Measurements from ENCODE around the gene BCDIN3D.
"Not testable (repeated sequence)": the region's sequence is repeated elsewhere in the genome, so short reads cannot be mapped to it uniquely, and the experiment has no call there.

BCDIN3D gene, protein sequence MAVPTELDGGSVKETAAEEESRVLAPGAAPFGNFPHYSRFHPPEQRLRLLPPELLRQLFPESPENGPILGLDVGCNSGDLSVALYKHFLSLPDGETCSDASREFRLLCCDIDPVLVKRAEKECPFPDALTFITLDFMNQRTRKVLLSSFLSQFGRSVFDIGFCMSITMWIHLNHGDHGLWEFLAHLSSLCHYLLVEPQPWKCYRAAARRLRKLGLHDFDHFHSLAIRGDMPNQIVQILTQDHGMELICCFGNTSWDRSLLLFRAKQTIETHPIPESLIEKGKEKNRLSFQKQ

DNA sequence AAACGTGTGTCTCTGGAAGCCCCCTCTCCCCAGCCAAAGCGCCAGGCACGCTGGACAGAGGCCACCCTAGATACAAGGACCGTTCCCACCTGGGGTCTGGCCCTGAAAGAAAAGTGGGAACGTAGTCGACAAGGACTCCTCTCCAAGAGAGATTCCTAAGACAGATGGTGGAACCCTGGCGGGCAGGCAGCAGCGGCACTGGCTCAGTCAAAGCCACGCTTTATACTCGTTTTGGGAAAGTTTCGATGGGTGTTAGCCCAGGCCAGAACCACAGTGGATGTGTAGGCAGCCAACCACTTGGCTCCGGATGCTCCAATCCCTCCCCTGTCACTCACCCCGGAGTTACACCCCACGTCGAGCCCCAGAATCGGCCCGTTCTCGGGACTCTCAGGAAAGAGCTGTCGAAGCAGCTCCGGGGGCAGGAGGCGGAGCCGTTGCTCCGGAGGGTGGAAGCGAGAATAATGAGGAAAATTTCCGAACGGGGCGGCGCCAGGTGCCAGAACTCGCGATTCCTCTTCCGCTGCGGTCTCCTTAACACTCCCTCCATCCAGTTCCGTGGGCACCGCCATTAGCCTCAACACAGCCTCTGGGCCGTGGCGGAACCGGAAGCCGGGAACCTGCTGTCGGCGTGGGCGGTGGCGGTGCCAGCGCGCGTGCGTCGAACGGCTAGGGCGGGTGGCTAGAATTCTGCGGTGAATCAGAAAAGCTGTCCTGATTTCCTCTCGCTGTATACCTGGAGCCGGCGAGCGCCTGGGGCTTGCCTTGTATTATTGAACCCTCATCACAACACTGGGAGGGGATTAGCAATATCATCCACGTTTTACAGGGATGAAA is at the start of gene BCDIN3D:
Gene BCDIN3D (minus strand): TSS at position 588 of the 834 bp plus-strand sequence. CDS start 19 bp downstream, at position 569.
- peak; percentile 73 for FAIRE-seq

DNA sequence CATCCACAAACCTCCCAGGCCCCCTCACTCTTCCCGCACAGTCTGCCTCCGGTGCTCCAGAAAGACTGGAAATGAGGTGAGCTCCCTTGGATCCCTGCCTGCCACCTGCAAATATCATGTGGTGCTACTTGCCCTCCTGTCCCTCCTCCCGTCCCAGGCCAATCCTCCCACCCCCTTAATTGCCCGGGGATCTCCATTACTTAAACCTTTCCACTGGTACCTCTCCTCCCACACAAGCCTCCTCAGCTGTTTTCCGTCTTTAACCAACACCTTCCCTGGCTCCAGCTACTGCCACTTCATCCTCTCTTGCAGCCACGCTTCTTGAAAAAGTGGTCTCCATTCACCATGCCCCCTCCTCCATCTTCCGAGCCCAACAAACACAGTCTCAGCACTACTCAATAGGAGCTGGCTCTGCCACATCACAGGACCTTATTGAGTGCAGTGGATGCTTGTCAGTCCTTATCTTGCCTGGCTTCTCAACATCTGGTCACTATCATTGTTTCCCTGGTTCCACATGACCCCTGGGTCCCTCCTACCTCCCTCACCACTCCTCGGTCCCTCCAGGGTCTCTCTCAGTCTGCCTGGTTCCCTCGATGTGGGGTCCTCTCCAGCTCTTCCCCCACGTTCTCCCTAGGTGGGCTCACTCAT is 49.3 kb upstream of the BCDIN3D start:
- no peak for FAIRE-seq

DNA sequence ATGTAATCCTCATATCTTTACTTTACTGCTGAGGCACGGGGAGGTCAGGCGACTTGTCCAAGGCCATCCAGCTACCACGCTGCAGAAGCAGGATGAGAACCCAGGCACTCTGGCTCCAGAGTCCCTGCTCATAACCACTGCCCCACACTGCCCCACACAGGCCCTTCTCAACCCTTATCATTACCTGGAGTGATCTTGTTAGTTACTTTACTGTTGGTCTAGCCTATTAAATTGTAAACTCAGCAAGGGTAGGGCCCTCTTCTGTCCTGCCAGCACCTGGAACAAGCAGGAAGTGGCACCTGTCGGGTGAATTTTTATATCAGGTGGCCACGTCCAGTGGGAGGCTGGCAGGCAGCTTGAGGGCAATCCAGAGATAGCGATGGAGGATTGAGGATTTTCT is 48.6 kb upstream of the BCDIN3D start:
- no peak for FAIRE-seq

DNA sequence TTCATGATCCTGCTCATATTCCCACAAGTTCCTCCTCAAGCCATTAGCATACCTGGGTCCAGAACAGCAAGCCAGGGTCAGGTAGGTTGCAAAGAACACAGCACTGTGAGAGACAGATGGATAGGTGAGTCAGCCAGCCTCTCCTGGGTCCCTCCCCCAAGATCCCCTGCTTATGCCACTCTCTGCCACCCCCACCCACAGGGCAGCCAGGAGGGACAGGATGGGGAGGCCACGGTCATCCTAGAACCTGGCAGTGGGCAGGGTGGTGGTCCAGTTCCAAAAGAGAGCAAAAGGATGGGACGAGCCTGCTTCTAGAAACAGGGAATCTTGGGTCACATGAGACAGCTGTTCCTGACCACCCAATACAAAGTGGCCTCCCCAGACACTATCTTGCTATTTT is 48.1 kb upstream of the BCDIN3D start:
- no peak for FAIRE-seq

DNA sequence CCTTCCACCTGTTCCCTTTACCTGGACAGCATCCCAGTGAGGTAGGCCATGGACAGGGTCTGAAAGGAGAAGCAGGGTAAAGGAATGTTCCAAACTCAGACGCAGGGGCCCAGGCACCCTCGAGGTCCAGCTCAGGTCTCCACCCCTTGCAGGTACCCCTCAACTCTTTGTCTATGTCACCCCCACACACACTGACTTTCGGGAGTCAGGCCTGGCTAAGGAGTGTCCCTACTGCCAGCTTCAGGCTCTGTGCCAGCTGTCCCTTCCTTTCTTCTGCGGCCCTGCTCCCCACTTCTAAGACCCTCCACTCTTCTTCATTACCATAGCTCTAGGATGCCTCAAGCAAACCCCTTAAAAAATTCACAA is 47.2 kb upstream of the BCDIN3D start:
- FAIRE-seq: no peak

DNA sequence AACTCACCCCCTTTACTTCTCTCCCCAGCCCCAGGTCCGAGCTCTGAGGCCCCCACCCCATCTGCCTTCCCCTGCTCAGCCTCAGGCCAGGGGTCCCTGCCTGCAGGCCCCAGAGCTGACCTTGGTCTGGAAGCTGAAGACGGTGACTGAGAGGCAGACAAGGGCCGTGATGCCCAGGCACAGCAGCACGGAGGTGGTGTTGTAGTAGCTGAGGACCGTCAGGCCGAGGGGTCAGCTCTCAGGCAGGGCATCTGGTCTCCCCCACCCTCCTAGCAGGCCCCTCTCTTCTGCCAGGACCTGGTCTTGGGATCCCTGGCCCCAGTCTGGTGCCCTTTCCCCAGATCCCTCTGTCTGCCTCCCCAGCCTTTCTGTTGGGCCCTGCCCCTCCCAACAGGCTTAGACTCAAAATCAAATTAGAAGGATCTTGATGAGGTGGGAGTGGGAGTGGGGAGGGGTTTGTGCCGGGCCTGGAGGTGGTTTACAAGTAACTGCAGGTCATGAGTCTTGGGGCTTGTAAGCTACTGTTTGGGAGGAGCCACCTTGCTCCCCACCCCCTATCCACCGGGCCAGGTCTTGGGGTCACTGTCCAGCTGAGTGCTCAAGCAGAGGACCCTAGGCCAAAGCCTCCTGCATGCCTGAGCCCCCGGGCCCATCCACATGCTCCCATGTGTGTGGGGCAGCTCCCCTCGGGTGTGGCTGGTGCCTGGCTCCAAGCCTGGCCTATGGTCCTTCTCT is 46.6 kb upstream of the BCDIN3D start:
- FAIRE-seq: no peak

DNA sequence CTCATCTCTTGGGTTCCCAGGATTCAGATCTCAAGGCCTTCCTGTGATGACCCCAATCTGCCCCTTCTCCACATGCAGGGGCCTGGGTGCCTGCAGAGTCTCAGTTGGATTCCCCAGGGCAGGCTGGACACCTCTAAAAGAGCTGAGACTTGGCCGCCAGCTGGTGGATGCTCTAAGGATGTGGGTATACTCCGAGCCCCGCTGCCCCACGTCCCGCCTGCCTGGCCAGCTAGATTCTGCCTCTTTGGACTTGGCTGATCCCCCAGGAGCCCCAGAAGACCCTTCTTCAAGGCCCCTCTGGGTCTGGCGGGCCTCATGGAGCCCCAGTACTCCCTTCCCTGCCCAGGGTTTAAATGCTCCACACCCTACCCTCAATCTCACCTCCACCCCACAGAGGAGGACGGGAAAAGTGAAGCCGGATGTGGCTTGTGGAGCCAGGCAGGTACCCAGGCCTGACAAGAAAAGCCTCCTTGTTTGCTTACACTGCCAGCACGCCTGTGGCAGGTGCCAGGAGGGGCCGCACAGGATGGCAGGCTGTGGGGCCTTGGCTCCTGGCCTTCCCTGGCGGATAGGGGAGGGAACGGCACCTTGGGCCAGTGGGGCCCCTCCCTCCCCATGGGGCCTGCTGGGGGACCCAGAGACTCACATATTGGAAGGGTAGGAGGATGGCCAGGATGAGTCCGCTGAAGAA is 45.7 kb upstream of the BCDIN3D start:
- no peak for FAIRE-seq

DNA sequence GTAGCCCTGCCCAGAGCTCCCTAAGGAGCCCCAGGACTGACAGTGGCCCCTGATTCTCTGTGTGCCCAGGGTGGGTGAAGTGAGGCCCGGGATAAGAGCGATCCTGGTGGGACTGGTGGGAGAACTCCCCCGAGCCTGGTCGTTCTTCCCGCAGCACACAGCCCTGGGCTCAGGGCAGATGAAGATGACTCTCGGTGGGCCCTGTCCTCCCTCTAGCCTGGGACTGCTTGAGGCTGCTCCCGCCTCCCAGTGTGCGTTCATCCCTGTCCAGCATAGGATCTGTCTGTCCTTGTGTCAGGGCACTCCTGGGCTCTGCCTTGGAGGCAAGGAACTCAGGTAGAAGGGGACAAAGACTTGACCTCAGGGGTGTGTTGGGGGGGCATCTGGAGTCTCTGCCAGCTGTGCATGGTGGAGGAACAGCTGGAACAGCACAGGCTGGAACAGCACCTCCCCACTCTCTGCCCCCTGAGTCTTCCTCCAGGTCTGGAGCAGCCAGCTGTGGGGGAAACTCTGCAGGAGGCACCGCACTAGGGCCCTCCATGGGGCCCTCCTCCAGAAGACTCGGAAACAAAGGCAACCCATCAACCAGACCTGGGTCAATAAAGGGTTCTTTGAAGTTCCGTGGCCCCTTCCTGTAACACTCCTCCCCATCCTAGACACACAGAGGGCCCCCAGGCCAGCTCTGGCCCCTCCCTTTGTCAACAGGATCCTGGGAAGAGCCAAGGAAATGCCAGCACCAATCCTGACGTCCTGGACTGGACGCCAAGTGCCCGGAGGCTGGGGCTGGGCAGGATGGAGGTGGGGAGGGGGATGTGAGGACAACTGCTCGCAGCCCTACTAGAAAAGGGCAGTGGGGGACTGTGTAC is 44.9 kb upstream of the BCDIN3D start:
- no peak for FAIRE-seq

DNA sequence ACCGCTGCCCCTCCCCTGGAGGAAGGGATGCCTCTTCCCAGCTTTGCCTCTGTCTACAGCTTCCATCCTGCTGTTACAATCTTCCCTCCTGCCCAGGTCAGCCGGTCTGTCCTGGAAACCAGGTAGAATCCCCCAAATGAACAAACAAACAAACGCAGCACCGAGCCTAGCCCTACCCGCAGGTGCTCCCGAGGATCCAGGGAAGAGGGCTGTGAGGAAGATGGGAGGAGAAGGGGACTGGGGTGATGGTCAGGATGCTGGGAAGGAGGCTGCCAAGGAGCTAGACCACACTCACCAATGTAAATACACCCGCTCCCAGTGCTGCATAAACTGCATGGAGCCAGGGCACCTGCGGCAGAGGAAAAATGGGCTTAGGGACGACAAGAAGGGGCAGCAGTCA is 44.2 kb upstream of the BCDIN3D start:
- FAIRE-seq: no peak

DNA sequence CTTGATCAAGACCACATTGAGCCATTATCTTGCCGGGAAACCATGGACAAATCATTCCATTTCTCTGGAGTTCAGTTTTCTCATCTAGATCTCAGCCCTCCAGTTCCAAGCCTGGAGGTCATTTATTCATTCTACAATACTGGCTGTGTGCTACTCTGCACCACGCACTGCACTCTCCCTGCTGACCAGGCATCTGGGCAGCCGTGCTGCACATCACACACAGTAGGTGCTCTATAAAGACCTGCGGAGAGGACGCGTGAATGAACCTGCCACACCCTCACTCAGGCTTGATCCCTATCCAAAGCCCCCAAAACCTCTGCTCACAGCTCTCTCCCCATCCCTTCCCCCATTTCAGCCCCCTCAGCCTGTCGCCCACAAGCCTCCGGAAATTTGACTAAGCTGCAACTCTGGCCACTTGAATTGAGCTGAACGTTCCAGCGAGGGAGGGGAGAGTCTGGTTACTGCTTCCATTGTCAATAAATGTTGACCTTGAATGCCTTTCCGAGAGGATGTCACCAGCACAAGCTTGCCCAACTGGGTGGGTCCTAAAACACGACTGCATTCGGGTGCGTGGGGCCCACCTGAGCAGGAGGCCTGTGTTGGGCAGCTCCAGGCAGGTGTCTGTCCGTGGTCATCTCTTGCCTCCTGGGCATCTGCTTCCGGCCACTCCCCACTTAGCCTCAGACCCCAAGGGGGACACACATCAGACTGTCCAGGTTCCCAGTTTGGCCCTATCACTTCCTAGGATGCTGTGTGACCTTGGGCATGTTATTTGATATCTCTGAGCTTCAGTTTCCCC is 43.0 kb upstream of the BCDIN3D start:
- FAIRE-seq: no peak

DNA sequence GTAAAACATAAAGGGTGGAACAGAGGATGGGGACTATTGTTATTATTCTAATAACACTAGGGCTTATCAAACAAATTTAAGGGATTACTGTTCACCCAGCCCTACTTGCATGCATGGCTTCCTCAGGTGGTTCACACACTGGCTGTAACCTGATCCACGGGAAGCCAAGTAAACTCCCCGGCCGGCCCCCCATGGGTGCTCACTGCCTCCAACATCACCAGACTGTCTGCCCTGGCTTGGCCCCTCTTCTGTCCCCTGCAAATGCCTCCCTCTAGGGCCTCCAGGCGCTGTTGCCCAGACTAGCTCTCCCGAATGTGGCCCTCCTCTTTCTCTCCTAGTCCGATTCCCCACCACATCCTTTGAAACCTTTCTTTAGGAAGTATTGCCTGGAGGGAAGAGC is 42.2 kb upstream of the BCDIN3D start:
- FAIRE-seq: no peak

DNA sequence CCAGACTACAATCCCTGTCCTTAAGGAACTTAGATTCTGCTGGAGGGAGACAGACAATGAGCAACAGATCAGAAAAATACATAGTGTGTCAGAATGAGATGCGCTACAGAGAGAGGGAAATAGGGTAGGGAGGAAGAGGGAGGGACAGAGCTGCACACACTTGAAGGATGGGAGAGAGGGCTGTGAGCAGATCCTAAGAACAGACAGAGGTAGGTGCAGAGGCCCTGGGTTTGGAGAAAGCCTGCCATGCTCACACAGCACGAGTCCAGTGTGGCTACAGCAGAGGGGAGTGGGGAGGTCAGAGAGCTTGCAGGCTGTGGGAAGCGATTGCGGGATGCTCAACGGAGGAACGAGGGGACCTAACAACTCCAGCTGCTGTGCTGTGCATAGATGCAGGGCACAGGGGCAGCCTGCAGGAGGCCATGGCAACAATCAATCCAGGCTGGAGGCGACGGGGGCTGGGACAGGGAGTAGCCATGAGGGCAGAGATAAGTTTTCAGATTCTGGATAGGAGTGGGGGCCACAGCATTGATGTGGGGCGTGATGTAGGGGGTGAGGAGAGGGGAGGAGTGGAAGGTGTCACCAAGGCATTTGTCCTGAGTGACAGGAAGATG is 40.1 kb upstream of the BCDIN3D start:
- FAIRE-seq: no peak

DNA sequence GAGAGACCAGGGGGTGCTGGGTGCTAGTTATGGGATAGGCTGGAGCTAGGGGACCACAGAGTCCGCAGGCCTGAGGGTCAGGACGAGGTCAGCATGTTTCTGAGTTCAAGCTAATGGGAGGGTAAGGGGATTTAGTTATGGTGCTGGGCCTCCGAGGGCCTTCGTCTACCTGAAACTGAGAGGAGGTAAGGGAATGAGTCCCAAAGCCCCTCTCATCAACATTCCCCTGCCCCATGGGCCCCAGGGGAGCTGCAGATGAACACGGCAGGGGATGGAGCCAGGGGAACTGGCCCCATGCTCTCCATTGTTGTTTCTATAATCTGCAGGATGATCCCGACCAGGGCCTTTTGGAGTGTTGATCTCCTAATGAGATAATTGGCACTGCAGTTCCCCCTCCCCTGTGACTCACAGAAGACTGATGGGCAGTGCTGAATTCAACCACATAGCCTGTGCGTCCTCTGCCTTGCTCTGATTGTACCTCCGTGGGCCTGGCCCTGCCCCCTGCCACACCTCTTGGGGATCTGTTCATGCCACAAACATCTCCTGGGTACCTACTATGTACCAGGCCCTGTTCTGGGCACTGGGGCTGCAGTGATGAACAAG is 39.4 kb upstream of the BCDIN3D start:
- no peak for FAIRE-seq

DNA sequence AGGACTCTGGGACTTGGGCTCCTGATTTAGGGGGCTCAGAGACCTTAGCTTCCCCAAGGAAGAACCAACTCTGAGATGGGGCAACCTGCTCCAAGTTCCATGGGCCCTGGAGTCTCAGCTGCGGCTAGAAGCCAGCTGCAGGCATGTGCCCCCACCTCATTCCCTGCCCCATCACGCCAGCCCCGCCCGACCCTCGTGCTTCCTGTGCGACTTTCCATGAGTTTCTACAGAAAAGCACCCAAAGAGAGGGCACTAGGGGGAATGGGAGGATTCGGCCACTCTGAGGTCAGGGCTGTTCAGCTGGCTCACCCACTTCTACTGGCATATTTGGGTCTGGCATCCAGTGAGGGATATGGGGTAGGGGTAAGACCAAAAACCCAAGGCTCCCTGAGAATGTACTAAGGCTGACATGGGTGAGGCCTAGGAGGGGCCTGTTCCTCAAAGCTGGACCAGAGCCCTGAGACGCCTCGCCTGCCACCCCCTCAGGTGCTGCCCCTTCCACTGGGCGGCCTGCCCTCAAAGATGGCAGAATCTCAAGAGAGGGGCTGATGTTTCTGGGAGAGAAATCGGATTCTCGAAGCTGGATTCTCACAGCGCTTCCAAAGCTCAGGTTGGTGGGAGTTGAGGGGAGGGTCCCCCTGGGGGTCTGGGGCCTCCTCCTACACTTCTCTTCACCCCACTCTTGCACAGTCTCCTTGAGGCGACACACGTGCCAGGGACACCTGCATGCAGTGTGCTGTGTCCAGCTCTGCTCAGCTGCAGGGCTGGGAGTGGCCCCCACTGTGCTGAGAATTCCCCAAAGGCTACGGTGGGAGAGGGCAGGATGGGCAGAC is 38.7 kb upstream of the BCDIN3D start:
- no peak for FAIRE-seq

DNA sequence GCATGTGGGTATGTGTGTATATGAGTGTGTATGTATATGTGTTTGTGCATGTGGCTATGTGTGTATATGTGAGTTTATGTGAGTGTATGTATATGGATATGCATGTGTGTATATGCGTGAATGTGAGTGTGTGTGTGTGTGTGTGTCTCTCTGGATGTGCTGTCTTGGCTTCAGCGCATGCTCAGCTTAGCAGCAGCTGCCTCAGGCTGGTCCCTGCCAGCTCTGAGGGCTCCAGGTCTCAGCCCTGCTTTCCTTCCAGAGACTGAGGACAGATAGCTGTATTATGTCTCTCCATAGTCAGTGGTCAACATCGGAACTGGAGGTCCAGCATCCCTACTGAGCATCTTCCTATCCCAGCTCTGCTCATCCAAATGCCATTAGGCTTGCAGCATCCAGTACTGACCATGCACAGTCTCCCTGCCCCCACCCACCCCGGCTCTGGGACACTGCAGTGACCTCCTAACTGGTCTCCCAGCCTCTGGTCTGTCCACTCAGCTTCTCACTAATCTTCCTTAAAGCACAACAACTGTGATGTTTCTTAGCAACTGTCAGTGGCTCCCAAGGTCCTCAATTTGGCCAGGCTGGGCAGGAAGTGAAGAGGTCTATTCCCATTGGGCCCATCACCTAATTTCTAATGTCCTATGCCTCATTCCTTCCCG is 38.0 kb upstream of the BCDIN3D start:
- no peak for FAIRE-seq

DNA sequence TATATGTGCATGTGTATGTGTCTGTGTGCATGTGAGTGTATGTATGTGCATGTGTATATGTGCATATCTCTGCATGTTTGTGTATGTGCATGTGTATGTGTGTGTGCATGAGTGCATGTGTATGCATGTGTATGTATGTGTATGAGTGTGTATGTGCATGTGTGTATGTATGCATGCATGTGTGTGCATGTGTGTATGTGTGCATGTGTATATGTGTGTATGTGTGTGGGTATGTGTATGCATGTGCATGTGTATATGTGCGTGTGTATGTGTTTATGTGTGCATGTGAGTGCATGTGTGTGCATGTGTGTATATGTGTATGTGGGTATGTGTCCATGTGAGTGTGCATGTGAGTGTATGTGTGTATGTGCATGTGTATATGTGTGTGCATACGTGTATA is 36.2 kb upstream of the BCDIN3D start:
- FAIRE-seq: not testable (repeated sequence)

DNA sequence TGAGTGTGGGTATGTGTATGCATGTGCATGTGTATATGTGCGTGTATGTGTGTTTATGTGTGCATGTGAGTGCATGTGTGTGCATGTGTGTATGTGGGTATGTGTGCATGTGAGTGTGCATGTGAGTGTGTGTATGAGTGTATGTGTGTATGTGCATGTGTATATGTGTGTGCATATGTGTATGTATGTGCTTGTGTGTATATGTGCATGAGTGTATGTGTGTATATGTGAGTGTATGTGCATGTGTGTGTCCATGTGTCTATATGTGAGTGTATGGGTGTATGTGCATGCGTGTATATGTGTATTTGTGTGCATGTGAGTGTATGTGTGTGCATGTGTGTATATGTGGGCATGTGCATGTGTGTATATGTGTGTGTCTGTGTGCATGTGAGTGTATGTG is 35.1 kb upstream of the BCDIN3D start:
- no peak for FAIRE-seq

DNA sequence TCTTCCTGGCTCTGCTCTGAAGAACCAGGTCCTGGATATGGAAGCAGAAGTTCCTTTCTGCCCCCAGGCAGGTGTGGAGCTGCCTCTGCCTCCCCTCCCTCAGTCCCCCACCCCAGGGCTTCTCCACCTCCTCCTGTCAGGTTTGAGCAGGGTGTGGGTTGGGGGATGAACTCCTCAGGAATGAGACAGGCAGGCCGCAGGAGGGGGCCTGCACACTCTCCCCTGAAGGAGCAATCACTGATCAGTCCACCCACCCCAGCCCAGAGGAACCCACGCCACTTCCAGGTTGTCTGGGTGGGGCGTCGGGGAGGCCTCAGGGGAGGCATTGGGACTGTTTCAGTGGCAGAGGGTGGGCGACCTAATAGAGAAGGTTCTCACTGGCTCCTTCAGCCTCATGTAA is 34.2 kb upstream of the BCDIN3D start:
- FAIRE-seq: no peak

Measured in A204.1 (cell line).